ENCODE results near the gene SMIM45.

The SMIM45 gene

GRCh38 chr22:41935015-41935351 is 17.0 kb upstream of the SMIM45 start:
- TF ChIP-seq ZNF548 (tag by site-specific recombination; IDR thresholded peaks at IDR 0.05) (no peak), ZNF660 (tag by site-specific recombination; IDR thresholded peaks at IDR 0.05) (no peak), ZIC2 (tag by site-specific recombination; IDR thresholded peaks at IDR 0.05) (peak; percentile 50; the same call in 1 of the 2 replicates), ZBTB8A (tag by site-specific recombination; IDR thresholded peaks at IDR 0.05) (no peak), ZNF146 (tag by site-specific recombination; IDR thresholded peaks at IDR 0.05) (no peak), ZNF747 (tag by site-specific recombination; IDR thresholded peaks at IDR 0.05) (no peak), ZSCAN4 (tag by site-specific recombination; IDR thresholded peaks at IDR 0.05) (no peak), ZNF221 (tag by site-specific recombination; IDR thresholded peaks at IDR 0.05; ENCODE audit: borderline replicate concordance) (no peak), ZNF571 (tag by site-specific recombination; IDR thresholded peaks at IDR 0.05) (no peak), FEZF1 (tag by site-specific recombination; IDR thresholded peaks at IDR 0.05) (no peak), ZNF140 (tag by site-specific recombination; IDR thresholded peaks at IDR 0.05) (no peak), ZNF670 (tag by site-specific recombination; IDR thresholded peaks at IDR 0.05; ENCODE audit: low read depth) (no peak), ZNF596 (tag by site-specific recombination; IDR thresholded peaks at IDR 0.05) (no peak), GLI4 (tag by site-specific recombination; IDR thresholded peaks at IDR 0.05) (no peak), SP3 (tag by site-specific recombination; IDR thresholded peaks at IDR 0.05) (no peak), GLIS1 (tag by site-specific recombination; IDR thresholded peaks at IDR 0.05) (0 out of 2 replicates have a peak, but pooled peaks have one; percentile 5), HIC1 (tag by site-specific recombination; IDR thresholded peaks at IDR 0.05) (0 out of 2 replicates have a peak, but pooled peaks have one; percentile 10), KLF8 (tag by site-specific recombination; IDR thresholded peaks at IDR 0.05) (no peak), GLIS2 (tag by site-specific recombination; IDR thresholded peaks at IDR 0.05) (peak; percentile 24; the same call in 1 of the 2 replicates)
- TF ChIP-seq, protein P1, sequence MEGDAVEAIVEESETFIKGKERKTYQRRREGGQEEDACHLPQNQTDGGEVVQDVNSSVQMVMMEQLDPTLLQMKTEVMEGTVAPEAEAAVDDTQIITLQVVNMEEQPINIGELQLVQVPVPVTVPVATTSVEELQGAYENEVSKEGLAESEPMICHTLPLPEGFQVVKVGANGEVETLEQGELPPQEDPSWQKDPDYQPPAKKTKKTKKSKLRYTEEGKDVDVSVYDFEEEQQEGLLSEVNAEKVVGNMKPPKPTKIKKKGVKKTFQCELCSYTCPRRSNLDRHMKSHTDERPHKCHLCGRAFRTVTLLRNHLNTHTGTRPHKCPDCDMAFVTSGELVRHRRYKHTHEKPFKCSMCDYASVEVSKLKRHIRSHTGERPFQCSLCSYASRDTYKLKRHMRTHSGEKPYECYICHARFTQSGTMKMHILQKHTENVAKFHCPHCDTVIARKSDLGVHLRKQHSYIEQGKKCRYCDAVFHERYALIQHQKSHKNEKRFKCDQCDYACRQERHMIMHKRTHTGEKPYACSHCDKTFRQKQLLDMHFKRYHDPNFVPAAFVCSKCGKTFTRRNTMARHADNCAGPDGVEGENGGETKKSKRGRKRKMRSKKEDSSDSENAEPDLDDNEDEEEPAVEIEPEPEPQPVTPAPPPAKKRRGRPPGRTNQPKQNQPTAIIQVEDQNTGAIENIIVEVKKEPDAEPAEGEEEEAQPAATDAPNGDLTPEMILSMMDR (tag by site-specific recombination; IDR thresholded peaks at IDR 0.05), result no peak
- TF ChIP-seq, protein P2, sequence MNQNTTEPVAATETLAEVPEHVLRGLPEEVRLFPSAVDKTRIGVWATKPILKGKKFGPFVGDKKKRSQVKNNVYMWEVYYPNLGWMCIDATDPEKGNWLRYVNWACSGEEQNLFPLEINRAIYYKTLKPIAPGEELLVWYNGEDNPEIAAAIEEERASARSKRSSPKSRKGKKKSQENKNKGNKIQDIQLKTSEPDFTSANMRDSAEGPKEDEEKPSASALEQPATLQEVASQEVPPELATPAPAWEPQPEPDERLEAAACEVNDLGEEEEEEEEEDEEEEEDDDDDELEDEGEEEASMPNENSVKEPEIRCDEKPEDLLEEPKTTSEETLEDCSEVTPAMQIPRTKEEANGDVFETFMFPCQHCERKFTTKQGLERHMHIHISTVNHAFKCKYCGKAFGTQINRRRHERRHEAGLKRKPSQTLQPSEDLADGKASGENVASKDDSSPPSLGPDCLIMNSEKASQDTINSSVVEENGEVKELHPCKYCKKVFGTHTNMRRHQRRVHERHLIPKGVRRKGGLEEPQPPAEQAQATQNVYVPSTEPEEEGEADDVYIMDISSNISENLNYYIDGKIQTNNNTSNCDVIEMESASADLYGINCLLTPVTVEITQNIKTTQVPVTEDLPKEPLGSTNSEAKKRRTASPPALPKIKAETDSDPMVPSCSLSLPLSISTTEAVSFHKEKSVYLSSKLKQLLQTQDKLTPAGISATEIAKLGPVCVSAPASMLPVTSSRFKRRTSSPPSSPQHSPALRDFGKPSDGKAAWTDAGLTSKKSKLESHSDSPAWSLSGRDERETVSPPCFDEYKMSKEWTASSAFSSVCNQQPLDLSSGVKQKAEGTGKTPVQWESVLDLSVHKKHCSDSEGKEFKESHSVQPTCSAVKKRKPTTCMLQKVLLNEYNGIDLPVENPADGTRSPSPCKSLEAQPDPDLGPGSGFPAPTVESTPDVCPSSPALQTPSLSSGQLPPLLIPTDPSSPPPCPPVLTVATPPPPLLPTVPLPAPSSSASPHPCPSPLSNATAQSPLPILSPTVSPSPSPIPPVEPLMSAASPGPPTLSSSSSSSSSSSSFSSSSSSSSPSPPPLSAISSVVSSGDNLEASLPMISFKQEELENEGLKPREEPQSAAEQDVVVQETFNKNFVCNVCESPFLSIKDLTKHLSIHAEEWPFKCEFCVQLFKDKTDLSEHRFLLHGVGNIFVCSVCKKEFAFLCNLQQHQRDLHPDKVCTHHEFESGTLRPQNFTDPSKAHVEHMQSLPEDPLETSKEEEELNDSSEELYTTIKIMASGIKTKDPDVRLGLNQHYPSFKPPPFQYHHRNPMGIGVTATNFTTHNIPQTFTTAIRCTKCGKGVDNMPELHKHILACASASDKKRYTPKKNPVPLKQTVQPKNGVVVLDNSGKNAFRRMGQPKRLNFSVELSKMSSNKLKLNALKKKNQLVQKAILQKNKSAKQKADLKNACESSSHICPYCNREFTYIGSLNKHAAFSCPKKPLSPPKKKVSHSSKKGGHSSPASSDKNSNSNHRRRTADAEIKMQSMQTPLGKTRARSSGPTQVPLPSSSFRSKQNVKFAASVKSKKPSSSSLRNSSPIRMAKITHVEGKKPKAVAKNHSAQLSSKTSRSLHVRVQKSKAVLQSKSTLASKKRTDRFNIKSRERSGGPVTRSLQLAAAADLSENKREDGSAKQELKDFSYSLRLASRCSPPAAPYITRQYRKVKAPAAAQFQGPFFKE (tag by site-specific recombination; IDR thresholded peaks at IDR 0.05; ENCODE audit: borderline replicate concordance), result no peak
- Histone ChIP-seq H3K4me3 (ENCODE audit: low read depth, low read length) (no peak overlapping the region), H3K27ac (ENCODE audit: extremely low read depth, low read depth, low read length) (0 out of 2 replicates have a peak overlapping the region, but pooled peaks have one; percentile 1), H3K36me3 (ENCODE audit: control insufficient read depth in 2 of 2, insufficient read depth in 1 of 2, low read length in 2 of 2) (peaks cover 27 to 73% of the 10 kb centered on the region in 2 experiments; a peak in 2 of 3 replicates), H3K4me1 (ENCODE audit: control insufficient read depth, insufficient read depth, low read length) (no peaks in the 10 kb centered on the region), H3K9me3 (ENCODE audit: control insufficient read depth, insufficient read depth, low read depth, low read length) (no peaks in the 10 kb centered on the region)
- ChIA-PET POLR2A (interaction anchor here (1.4 to 4.6 kb wide), 3 partner anchors 9 to 12 kb away, joined by 8 to 31 read pairs (median 8); partner anchors contain the start of gene CENPM), CTCF (interaction anchor here (1.2 kb wide), 1 partner anchor 238 kb away, joined by 4 read pairs; no protein-coding TSS in a partner anchor)
